HG03575 (cell line): Measurements from ENCODE around the gene PAX4.

Experiments used
- ATAC-seq: cut with Tn5 transposase; IDR thresholded peaks from one replicate; pipeline ENCODE4 v1.9.1; 2021; ENCODE audit not compliant: unreplicated experiment, insufficient number of reproducible peaks, low FRiP score; ENCODE audit errors: extremely low read depth

Gene PAX4, protein sequence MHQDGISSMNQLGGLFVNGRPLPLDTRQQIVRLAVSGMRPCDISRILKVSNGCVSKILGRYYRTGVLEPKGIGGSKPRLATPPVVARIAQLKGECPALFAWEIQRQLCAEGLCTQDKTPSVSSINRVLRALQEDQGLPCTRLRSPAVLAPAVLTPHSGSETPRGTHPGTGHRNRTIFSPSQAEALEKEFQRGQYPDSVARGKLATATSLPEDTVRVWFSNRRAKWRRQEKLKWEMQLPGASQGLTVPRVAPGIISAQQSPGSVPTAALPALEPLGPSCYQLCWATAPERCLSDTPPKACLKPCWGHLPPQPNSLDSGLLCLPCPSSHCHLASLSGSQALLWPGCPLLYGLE

DNA sequence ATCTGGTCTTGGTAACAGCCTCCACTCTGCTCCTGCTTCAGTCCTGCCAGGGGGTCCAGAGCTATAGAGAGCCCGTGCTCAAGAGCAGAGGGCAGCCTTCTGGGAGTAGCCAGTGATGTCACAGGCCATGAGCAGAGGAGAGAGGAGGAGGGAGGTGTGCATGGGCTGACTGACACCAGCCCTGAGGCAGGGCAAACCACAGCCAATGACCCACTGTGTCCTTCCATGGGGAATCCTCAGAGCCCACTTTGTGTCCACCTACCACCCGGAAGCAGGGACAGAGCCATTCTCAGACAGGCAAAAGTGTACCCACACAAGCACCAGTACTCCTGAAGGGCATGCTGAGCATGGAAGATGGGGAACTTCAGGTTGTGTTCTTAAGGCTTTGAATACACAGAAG, at the start of gene PAX4:
TSS of gene PAX4 (minus strand) at position 101 of the 400 bp plus-strand sequence. CDS start 2,214 bp downstream, outside the sequence.
- ATAC-seq, result no peak

DNA sequence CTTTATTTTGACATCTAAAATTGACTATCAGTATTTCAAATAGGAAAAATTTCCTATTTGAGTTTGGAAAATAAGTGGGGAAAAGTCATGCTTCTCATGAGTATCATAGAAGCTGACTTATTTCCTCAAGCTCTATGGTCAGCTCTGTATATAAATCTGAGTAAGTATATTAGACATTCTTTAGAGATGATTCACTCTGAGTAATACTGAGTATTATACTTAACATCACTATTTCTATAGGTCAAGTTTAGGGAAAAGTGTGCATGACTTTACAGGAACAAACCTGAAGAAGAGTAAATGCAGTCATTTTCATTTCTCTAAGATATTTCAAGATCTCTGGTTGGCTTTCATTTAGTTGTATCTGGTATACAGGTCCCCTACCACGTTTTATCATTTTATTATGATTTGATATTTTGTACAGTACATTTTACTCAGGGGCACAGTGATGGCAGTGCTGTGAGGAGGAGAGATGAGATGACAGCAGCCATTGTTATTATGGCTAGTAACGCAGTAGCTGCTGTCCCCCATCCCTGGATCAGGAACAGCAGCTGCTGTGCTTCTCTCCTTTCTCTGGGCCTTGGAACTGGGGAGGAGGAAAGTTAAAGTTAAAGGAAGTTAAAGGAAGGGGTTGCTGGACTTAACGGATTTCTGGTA, 49.2 kb upstream of the PAX4 start:
- no peak for ATAC-seq

DNA sequence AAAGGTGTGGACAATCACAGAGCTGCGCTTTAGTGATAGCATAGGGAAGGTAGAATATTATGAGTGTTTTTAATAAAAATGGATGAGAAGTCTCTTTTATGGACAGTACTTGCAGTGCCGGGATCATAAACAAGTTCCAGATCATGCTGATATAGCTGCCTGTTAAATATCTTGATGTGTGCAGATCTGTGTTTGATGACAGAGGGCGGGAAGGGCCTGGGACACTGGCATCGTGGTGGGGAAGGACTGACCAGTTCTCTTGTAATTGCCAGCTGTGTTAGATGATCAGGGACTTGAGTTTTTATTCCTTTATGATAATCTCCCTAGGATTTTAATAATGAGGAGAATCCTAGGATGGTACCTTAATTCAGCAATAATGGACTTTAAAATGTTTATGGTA, 48.7 kb upstream of the PAX4 start:
- no peak for ATAC-seq

DNA sequence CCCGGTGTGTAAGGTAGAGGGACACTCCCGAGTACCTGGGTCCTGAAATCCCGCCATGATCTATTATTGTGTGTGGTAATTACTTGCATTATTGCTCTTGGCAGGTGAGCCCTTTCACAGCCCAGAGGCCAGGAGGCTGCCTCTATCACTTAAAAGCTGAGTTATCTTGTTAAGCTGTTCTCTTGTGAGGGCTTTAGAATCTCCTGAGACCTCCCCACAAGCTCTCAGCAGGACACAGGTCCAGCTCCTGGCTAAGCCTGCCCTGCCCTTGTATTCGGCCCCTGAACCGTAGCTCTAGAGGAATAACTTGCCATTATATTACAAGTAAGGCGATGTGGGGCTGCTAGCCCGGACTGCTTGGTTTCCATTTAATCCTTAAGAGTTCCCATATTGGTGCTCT, 48.0 kb upstream of the PAX4 start:
- ATAC-seq, result no peak

DNA sequence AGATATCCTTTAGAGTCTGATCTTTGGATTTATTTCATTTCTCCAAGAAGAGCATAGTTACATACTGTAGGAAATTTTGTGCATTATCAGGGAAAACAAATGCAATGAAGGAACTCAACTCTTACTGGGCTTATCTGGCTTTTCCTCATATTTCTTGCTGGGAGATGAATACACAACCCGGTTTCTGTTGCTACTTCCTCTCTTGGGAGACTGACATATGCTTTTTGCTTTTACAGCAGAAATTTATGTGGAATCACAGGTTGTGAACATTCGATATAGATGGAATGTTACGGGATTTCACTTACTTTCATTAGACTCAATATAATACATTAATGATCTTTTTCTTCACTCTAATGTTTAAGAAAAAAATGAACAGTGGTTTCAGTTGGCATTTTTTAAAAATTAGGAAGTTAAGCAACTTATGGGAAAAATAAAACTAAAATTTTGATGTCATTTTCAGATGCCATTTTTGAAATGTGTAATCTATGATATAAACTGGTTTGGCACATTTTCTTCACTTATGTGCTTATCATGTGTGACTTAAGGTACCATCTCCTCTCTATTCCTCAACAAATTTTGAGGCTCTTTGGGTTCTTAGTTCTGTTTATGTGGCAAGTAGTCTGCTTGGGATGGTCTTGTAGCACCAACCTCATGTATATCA, 41.2 kb upstream of the PAX4 start:
- ATAC-seq, result no peak

DNA sequence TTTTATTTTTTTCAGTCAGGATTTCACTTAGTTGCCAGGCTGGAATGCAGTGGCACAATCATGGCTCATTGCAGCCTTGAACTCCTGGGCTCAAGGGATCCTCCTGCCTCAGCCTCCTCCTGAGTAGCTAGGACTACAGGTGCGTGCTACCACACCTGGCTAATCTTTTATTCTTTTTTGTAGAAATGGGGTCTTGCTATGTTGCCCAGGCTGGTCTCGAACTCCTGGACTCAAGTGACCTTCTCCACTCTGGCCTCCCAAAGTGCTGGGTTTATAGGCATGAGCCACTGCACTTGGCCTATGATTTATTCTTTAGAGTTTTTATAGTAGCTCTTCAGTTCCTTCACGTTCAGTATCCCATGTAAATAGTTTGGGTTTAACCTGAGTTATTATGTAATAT, 39.6 kb upstream of the PAX4 start:
- ATAC-seq, result no peak

DNA sequence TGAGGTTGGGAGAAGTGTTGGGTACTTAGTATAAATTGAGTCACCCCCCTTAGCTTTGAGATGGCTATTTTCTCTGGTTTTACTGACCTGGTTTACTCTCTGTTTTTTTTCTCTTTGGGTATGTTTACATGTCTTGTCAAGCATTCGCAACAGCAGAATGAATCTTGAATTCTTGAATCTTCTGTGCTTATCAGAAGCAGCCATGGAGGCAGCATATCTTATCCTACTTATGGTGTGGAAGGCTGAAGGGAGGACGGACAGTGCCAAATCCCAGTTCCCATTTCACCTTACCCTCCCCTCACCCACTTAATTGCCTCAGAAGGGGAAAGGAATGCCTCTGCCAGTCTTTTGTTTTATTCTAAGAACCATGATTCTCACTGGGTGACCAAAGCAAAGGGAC, 37.8 kb upstream of the PAX4 start:
- no peak for ATAC-seq

DNA sequence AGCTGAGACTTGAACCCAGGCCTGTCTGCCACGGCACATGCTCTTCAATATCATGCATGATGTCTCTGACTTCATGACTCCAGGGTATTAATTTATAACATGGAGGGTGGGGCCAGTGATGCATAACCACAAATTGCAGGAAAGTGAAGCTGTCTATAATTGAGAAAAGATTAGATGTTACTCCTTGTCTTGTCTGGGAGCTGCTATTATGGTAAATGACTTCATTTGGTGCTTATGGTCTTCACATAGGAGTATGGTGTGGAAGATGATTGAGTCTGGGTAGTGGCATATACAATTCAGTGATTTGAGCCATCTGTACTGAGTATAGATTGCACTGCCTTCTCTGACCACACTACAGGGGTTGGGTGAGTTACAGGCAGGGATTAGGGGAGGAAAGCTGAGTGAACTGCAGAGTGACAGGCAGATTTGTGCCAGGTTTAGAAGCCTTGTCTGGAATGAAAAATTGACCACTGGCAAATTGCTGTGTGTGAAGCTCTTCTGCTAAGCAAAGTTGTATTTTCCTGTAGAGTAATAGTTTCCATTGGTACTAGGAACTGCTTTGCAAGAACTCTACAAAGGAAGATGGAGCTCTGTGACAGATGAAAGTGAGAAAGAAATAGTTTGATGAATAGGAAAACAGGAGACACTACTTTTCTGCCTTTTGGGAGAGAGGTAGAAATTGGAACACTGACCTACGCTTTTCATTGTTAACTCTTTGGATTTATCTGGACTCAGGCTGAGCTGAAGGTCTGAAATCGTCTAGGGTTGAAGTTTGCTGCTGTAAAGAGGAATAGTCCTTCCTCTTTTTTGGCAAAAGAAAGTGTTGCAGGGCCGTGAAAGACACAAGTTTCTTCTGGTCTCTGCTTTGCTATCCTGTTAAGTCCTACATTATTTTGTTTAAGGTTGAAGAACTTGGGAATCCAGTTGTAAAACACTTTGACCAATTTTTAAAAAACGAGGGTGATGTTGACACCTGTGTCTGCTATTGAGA, 36.8 kb upstream of the PAX4 start:
- ATAC-seq, result no peak

DNA sequence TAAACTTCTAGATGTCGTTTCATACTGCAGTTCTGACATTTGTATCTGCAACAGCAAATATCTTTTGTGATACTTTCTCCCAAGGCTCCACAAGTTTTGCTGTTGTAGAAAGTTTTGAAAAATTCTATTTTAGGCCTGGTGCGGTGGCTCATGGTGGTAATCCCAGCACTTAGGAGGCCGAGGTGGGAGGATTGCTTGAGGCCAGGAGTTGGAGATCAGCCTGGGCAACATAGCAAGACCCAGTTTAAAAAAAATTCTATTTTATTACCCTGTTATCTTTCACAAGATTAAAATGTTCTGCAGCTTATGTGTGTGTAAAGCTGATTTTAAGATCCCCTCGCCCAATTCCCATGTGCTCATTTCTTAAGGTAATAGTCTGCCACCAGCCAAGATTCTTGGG, 35.5 kb upstream of the PAX4 start:
- ATAC-seq, result no peak

DNA sequence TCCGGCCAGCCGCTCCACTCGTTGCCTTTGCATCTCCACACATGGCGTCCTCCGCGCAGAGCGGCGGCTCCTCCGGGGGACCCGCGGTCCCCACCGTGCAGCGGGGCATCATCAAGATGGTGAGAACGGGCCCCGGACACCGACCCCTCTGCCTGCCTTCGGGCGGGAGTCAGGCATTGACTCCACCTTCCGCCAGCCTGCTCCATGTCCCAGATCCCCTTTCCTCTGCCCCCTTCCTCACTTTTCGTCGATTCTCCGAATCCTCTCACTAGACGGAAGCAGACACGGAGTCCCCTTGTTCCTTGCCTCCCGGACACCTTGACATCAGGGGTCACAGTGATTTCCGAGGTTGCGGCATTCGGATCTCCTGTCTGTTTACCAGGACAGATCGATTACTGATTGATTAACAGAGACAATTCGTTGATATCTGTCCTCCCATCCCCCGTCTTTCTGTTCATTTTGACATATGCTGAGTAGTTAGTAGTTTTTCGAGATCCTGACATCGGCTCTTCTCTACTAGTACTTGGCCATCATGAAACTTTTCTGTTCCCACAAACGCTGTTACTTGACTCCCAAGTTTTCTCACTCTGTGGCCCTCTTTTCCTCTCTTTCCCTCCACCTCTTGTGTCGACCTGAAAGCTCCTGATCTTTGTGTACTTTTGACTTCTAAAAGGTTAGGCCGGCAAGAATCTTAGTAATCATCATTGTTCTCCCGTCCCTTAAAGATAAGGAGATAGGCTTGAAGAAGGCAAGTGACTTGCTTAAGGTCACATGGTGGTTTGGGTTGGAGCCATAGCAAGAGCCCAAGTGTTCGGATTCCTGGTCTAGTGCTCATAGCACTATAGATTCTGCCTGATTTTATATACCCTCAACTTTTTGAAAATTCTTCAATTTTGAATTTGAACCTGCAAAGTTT, 34.6 kb upstream of the PAX4 start:
- no peak for ATAC-seq

DNA sequence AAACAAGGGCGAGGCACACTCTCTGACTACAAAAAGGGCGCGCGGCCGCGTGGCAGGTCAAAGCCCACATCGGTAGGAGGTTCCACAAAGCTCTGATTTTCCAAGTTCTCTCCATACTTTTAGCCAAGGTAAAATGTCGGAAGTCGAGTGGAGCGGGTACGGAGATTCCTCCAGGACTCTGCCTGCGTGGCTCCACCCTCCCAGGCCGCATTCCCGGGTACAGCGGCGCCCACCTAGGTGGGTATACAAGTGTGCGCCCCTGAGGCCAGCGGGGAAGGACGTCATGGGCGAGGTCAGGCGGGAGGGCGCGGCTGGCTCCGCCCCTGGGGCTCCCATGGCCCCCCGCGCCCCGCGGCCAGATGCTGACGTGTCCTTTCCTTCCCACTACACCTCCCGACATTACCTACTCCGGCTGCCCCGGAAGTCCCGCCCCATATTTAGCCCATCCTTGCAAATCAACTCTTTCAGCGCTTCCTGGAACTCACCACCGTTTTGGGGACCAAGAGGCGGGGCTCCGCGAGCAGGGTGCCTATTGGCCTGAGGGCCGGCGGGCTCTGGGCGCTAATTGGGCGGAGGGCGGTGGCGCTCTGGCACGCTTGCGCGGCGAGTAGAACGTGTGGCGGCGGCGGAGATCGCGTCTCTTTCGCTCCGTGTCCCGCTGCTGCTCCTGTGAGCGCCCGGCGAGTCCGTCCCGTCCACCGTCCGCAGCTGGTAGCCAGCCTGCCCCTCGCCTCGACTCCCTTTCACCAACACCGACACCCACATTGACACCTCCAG, 33.8 kb upstream of the PAX4 start, which contains the start of gene SND1:
TSS of gene SND1 (plus strand) at position 639 of the 777 bp plus-strand sequence. CDS start 180 bp downstream, outside the sequence.
- ATAC-seq, result peak; percentile 93

DNA sequence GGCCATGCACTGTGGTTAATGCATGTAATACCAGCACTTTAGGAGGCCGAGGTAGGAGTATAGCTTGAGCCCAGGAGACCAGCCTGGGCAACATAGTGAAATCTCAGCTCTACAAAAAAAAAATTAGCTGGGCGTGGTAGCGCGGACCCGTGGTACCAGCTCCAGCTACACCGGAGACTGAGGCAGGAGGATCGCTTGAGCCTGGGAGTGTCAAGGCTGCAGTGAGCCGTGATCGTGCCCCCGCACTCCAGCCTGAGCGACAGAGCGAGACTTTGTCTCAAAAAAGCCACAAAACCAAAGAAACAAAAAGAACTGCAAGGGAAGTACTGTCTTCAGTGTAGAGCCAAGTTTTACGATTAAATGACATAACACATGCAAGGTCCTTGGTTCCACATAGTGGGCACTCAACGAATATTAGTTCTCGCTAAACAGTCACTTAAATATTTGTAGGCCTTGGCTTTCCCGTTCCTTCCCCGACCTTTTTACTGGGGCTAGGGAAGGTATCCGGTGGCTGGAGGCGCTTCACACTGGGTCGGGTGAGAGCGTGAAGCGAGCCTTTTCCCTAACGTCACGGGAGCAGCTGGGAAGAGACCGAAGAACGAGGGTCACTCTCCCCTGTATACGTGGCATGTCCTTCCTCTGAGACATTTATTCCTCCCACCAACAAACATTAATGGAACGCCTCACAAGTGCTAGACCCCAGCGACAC, 33.1 kb upstream of the PAX4 start:
- ATAC-seq, result no peak

DNA sequence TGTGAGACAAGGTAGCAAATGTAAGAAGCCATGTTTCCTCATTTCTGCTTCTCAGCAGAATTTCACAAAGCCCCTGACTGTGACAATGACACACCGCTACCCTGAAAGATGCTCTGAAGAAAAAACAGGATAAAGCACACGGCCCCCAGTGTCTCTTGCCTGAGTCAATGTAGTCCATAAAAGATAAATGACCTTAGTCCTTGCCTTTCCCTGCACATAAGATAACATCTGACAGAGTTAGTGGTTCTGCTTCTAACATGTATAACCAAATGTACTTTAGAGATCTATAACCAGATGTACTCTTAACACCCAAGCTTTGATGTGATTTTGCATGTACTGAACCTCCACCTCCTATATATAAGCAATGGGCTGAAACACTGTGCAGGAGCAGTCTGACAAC, 31.0 kb upstream of the PAX4 start:
- ATAC-seq, result no peak

DNA sequence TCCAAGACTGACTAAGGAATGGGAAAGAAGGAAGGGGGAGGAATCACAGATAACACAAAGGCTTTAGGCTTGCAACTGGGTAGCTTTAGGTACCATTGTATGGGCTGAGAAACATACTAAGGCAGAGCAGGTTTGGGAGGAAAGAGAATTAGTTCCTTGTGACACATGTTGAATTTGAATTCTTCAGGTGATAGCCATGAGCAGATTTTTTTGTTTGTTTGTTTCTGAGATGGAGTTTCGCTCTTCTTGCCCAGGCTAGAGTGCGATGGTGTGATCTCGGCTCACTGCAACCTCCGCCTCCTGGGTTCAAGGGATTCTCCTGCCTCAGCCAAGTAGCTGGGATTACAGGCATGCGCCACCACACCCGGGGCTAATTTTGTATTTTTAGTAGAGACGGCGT, 29.7 kb upstream of the PAX4 start:
- no peak for ATAC-seq

DNA sequence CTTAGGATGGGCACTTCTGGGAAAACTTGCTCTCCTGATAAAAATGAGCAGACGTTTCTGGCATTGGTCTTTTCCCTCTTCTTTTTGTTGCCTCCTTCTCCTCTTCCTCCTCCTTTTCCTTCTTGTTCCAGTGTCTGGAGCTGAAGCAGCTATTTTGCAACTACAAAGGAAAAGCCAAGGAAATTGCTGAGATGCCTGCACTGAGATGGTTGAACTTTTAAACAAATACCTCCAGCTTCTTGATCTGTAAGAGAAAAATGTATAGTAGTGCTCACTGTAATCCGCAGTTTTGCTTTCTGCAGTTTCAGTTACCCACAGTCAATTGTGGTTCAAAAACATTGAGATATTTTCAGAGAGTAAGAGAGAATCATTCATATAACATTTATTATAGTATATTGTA, 26.5 kb upstream of the PAX4 start:
- ATAC-seq, result no peak

DNA sequence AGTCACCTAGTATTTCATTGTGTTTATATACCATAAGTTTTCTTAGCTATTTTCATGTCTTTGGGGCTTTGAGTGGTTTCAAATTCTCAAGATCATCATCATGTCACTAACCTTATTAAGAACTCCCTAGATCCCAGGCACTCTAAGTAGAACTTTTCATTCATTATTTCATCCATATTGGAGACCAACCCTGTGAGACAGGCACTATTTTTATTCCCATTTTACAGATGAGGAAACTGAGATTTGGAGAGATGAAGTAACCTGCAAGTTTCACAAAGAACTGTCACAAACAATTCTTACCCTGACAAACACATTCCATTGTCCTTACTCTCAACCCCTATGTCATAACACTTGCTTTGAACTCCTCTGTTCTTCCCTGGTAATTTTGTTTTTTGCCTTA, 20.3 kb upstream of the PAX4 start:
- no peak for ATAC-seq
